NCI-H2107 treated with DMSO at 0.1 percent for 48 hours (cell line): ENCODE measurements around the gene ZNF143.

ENCODE experiments used
- DNase-seq: peaks from one replicate; lab custom pipeline; 2025; ENCODE audit not compliant: unreplicated experiment; lab: John Stamatoyannopoulos, UW

The ZNF143 gene

DNA sequence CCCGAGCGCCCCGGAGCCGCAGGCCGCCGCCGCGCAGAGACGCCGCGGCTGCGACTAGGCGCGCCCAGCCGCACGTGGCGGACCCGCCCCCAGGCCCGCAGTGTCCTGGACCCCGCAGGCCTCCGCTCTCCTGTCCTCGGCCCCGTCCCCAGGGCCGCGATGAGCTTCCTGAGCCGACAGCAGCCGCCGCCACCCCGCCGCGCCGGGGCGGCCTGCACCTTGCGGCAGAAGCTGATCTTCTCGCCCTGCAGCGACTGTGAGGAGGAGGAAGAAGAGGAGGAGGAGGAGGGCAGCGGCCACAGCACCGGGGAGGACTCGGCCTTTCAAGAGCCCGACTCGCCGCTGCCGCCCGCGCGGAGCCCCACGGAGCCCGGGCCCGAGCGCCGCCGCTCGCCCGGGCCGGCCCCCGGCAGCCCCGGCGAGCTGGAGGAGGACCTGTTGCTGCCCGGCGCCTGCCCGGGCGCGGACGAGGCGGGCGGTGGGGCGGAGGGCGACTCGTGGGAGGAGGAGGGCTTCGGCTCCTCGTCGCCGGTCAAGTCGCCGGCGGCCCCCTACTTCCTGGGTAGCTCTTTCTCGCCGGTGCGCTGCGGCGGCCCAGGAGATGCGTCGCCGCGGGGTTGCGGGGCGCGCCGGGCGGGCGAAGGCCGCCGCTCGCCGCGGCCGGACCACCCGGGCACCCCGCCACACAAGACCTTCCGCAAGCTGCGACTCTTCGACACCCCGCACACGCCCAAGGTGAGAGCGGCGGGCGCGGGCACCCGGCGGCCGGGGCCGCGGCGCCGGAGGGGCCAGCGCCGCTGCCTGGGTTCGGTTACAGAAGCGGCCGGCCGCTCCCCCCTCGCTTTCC, 113.2 kb downstream of the ZNF143 start:
- no peak for DNase-seq

DNA sequence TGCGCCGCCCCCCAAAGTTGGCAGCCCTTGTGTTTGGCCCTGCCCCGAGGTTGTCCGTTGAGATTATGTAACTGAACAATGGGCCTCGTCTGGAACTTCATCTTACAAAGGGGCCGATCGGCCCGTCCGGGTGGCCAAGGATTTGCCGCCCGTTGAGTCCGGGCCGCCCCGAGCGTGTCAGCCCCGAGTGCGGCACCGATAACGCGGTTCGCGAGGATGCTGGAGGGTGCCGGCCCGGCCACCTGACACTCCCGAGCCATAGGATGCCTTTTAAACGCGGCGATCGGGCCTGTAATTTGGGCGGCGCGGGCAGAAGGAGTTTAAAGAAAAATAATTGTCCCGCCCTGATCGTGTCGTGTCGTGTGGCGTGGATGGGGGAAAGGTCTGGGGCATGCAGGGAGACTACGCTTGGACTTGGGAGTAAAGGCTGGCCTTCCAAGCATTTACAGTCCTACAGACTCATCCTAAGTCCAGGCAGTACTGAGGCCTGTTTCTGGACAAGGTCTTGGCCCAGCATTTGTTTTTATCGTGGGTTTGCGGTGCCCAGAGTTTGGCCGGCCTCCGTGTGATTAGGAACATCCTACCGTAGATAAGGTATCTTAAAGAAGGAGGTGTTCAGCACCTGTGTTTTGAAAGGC, 113.9 kb downstream of the ZNF143 start:
- DNase-seq: no peak

DNA sequence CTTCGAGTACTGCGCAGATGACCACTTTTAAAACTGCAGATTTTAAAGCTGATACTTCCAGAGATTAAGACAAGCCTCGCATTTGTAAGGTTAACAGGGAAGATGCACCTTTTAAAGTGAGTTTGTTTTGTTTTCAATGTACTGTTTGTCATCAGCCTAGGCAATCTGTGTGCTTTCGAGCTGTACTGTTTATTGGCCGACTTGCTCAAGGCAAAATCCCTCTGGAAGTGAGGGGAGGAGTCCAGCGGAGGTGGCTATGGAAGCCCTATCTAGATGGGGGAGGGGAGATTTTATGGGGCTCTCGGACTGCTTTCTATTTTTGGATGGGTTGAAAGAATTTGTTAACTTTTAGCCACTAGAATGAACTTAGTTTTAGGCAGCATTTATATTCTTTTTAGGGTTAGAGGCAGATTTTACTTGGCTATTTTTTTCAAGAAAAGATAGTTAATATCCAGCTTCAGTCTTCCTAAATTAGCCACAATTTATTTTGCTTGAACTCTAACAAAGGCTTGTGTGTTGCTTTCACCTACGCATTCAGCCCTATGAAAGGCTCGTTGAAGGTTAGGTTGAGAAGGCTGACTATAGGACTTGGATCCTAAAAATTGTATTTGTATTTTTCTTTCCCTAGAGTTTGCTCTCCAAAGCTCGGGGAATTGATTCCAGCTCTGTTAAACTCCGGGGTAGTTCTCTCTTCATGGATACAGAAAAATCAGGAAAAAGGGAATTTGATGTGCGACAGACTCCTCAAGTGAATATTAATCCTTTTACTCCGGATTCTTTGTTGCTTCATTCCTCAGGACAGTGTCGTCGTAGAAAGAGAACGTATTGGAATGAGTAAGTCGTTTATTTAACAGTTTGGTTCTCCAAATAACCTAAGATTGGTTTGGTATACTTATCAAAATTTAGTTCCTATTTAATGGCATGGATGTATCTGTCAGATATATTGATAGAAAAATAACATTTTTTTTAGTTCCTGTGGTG, 114.7 kb downstream of the ZNF143 start:
- DNase-seq: peak; percentile 54

DNA sequence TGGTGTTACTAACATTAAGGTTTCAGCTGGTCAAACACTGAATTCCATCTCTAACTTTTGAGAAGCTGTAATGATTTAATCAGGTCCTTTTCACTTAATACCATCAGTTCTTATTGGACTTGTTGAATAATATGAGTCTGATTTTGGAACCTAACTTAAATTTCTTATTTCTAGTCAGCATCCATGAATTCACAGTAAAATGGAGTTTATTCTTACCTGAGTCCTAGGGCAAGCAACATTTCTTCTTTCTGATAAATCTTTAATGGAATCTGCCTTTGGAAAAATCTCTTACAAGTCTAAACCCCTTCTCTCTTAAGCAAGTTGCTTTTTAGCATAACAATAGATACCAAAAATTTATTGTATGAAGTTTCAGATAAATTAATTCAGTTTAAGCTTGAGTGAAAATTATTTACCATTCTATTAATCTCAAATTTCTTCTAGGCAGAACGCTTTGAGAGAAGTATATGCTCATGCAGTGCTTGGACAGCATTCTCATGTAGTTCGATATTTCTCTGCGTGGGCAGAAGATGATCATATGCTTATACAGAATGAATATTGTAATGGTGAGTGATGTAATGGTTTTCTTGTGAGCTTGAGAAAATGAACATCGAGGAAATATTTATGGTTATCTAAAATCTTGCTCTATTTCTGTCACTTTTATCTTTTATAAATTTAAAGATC, 116.0 kb downstream of the ZNF143 start:
- DNase-seq: no peak

DNA sequence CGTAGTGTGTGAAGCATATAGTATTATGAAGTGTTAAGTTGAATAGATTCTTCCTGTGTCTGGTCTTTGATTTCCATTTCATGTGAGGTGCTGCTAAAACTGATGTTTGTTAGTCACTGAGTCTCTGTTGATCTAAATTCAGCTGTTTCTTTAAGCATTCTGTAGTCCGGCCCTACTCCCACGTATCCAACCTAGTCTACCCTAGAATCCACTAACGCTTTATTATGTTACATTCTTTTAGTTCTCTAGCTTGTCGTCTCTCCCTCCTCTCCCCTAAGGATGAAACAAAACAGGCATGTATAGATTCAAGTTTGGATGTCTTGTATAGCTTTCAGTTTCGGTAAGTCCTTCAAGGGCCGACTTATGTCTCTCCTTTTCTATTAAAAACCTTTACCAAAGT, 116.7 kb downstream of the ZNF143 start:
- no peak for DNase-seq
